Mucosa of descending colon (tissue), 3 donors: ENCODE data around the gene ST6GALNAC4. TPM values are rescaled to one million over a fixed set of nuclear protein-coding genes. Genes with fewer than 3 reads are reported as not detected.
"Not testable (repeated sequence)": the region's sequence is repeated elsewhere in the genome, so short reads cannot be mapped to it uniquely, and the experiment has no call there.

ENCODE experiments used
- ATAC-seq: fragments of 200-7000 bp; cut with Tn5 transposase; one replicate; pipeline ENCODE4 v1.9.1; 2020; ENCODE audit warnings: mild to moderate bottlenecking, moderate library complexity
- DNase-seq, 3 donors: peaks; one replicate each; pipeline ENCODE4 v3.0.0-alpha.2; 2020
- H3K36me3 ChIP-seq: fragments of 200-600 bp; one replicate; pipeline ENCODE4 v1.8.0; 2021; ENCODE audit warnings: low read depth, mild to moderate bottlenecking
- H3K4me1 ChIP-seq: fragments of 200-600 bp; one replicate; pipeline ENCODE4 v1.8.0; 2021; ENCODE audit warnings: low read depth, mild to moderate bottlenecking
- H3K4me3 ChIP-seq: fragments of 200-600 bp; one replicate; pipeline ENCODE4 v1.8.0; 2021; ENCODE audit warnings: mild to moderate bottlenecking
- H3K9me3 ChIP-seq: fragments of 200-600 bp; one replicate; pipeline ENCODE4 v1.8.0; 2021; ENCODE audit warnings: mild to moderate bottlenecking
- intact Hi-C, 2 donors: fragments of 100-400 bp; cut with DNase I in 1 of 2; cut with micrococcal nuclease in 1 of 2; formaldehyde crosslinking; loops; one replicate each; pipeline versions ENCODE4 v1.11.0 to v1.11.1; 2022; cut with DNase I, micrococcal nuclease
- total RNA-seq, 3 donors: library from RNA; stranded (reverse); fragmentation: NEBNext Ultra II Directional in 2 of 3; extraction: Animal tissue kit (Norgen Biotek cat#: 25700) in 2 of 3; gene quantifications; one replicate each; pipeline versions ENCODE4 v1.2.1 to v1.2.4, GENCODE V29; 2021 to 2023
- TF ChIP-seq, protein P1 (sequence below): fragments of 200-600 bp; IDR thresholded peaks from one replicate; pipeline ENCODE4 v1.8.0; 2022; ENCODE audit warnings: antibody characterized with exemption, mild to moderate bottlenecking
- donor health status: DM: no; HTN: no; CAD: no; lungs with moderate emphysema.
- donor health status: DM: no; HTN: no; CAD: no.
- donor health status: DM: no; HTN: yes; CAD: no.

ST6GALNAC4 gene
- total RNA-seq, 3 donors from 2014 or later: 31.0 to 39.2 (median 37.2) TPM

DNA sequence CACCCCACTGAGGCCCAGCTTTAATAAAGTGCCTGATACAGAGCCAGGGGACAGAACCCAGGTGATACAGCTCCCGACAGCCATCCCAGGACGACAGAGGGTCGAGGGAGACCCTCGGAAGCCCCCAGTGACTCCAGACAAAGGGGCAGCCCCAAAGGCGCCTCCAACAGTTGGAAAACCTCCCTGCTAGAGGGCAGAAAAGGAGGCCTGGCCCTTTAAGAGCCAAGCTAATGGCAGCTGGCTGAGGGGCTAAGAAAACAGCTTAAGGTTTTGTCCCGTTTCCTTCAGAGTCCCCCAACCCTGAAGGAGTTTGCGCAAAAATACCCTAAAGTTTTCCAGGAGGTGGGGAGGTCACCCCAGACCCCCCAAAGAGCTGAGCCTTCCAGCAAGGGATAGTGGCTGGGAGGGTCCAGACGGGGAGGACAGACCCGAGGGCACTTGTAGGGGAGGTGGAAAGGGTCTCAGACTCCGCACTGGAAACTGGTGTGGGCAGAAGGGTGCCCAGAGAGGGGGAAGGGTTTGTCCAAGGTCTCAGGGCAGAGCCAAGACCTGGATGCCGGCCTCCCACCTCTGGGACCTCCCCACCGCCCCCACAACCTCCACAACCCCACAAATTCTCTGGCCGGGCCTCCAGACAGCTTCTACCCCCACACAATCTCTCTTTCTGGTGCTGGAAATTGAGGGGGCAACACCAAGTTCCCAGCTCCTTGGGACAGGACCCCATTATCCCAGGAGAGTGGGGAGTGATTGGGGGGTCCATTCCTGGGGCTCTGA is 31.1 kb downstream of the ST6GALNAC4 start:
- no peak overlapping the region for H3K4me3 ChIP-seq
- ATAC-seq (no peak), DNase-seq (no peak)
- H3K36me3 ChIP-seq: peaks cover 11% of the 10 kb centered on the region
- intact Hi-C loops: no loop called here
- TF ChIP-seq, protein P1, sequence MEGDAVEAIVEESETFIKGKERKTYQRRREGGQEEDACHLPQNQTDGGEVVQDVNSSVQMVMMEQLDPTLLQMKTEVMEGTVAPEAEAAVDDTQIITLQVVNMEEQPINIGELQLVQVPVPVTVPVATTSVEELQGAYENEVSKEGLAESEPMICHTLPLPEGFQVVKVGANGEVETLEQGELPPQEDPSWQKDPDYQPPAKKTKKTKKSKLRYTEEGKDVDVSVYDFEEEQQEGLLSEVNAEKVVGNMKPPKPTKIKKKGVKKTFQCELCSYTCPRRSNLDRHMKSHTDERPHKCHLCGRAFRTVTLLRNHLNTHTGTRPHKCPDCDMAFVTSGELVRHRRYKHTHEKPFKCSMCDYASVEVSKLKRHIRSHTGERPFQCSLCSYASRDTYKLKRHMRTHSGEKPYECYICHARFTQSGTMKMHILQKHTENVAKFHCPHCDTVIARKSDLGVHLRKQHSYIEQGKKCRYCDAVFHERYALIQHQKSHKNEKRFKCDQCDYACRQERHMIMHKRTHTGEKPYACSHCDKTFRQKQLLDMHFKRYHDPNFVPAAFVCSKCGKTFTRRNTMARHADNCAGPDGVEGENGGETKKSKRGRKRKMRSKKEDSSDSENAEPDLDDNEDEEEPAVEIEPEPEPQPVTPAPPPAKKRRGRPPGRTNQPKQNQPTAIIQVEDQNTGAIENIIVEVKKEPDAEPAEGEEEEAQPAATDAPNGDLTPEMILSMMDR: no peak
- no peaks in the 10 kb centered on the region for H3K9me3 ChIP-seq
- H3K4me1 ChIP-seq: no peaks in the 10 kb centered on the region

DNA sequence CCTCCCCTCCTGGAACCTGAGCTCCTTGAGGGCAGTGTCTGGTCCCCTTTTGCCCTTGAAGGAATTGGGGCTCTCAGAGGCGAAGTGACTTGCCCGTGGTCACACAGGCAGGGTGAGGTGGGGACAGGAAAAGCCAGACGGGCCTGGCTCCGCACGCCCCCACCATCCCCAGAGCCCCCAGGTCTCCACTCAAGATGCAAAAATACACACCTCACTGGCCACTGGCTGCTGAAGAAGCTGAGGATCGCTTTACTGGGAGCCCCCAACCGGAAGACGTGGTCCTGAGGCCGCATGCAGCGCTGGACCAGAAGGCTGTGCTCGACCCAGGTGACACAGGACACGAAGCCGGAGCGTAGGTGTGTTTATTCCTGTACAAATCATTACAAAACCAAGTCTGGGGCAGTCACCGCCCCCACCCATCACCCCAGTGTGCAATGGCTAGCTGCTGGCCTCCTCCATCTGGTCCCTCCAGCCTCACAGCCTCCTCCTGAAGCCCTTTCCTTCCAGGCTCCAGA is 31.8 kb downstream of the ST6GALNAC4 start:
- TF ChIP-seq, protein P1: no peak
- H3K9me3 ChIP-seq: no peaks in the 10 kb centered on the region
- H3K4me3 ChIP-seq: no peak overlapping the region
- no peaks in the 10 kb centered on the region for H3K4me1 ChIP-seq
- DNase-seq (no peak), ATAC-seq (no peak)
- H3K36me3 ChIP-seq: peaks cover 11% of the 10 kb centered on the region
- intact Hi-C loops: no loop called here

DNA sequence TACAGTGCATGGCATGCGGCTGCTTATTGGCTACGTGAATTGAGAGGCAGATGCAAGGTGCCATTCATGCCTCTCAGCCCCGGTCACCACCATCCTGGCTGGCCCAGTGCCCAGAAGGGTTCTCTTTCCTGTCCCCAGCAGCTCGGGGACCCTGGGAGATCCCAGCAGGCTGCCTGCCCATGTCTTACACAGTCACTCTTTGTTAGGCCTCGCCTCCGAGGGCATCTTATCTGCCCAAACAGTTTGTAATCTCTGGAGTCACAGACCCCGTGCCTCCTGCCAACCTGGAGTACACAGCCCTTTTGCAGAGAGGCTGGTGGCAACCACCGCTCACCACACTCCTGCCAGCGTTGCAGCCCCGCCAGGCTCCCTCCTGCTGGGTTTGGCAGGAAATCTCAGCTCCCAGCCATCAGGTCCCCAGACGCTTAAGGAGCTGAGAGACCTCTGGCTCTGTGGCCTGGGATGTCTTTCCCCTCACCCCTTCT is 32.4 kb downstream of the ST6GALNAC4 start:
- ATAC-seq: peak; percentile 21
- Histone ChIP-seq H3K4me3 (no peak overlapping the region), H3K9me3 (no peaks in the 10 kb centered on the region), H3K4me1 (no peaks in the 10 kb centered on the region), H3K36me3 (peaks cover 11% of the 10 kb centered on the region)
- TF ChIP-seq, protein P1: no peak
- intact Hi-C loops: no loop called here
- DNase-seq: no peak

DNA sequence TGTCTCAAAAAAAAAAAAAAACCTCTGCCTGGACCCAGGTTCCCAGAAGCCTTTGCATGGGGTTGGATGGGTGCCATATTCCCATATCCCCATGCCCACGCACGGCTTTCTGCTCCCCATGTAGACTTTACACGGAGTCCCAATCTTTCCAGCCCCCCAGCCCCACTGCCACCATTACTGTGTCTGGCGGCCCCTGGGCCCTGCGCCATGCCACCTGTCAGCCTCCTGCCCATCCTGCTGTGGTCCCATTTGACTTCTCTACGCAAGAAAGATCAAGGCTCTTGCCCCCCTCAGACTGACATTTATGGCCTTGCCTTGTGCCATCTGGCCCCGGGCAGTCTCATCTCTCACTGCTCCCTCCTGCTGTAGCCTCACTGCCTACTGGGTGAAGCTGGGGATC is 32.9 kb downstream of the ST6GALNAC4 start:
- ATAC-seq (no peak), DNase-seq (no peak)
- Histone ChIP-seq H3K9me3 (no peaks in the 10 kb centered on the region), H3K4me3 (no peak overlapping the region), H3K36me3 (peaks cover 11% of the 10 kb centered on the region), H3K4me1 (no peaks in the 10 kb centered on the region)
- TF ChIP-seq, protein P1: no peak
- intact Hi-C loops: no loop called here

DNA sequence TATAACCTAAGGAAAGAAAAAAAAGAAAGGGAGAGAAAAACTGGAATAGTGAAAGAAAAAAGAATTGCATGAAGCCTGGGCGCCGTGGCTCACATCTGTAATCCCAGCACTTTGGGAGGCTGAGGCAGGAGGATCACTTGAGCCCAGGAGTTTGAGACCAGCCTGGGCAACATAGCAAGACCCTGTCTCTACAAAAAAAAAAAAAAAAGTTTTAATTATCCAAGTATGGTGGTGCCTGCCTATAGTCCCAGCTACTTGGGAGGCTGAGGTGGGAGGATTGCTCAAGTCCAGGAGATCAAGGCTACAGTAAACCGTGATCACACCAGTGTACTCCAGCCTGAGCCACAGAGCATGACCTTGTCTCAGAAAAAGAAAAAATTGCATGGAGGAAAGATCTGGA is 35.1 kb downstream of the ST6GALNAC4 start:
- H3K9me3 ChIP-seq, intact Hi-C loops: not testable (repeated sequence)

DNA sequence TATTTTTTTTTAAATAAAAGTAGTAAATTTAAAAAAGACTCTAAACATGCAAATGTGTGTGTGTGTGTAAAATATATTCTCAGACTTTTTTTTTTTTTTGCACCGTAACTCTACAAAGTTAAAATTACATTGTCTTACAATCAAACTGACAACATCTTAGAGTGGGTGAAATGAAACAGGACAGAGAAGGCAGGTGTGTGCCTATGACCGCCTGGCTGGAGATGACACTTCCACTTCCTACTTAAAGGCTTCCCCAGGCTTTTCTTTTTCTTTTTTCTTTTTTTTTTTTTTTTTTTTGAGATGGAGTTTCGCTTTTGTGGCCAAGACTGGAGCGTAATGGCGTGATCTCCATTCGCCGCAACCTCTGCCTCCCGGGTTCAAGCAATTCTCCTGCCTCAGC is 36.7 kb downstream of the ST6GALNAC4 start:
- ATAC-seq (no peak), DNase-seq (no peak)
- Histone ChIP-seq H3K4me1 (peaks cover 22% of the 10 kb centered on the region), H3K36me3 (no peaks in the 10 kb centered on the region), H3K4me3 (no peak overlapping the region), H3K9me3 (no peaks in the 10 kb centered on the region)
- intact Hi-C loops: no loop called here
- TF ChIP-seq, protein P1: no peak

More for the DNA sequence above, 35.1 kb downstream of the ST6GALNAC4 start:
- H3K4me3 ChIP-seq, DNase-seq, ATAC-seq, H3K36me3 ChIP-seq: not testable (repeated sequence)
- peaks cover 12% of the 10 kb centered on the region for H3K4me1 ChIP-seq
